Esophagus mucosa (tissue), 1 donor: ENCODE data around the gene MOGAT3. TPM values are rescaled to one million over a fixed set of nuclear protein-coding genes. Genes with fewer than 3 reads are reported as not detected.

ENCODE experiments used
- ATAC-seq: fragments of 200-7000 bp; cut with Tn5 transposase; one replicate; pipeline ENCODE4 v1.9.1; 2020
- total RNA-seq: library from RNA; stranded (reverse); gene quantifications from one replicate; pipeline ENCODE4 v1.2.4, GENCODE V29; 2023
- donor health status: DM: yes; HTN: yes; CAD: no.

MOGAT3 gene
- not detected for total RNA-seq

- no peak for ATAC-seq
Observed at GRCh38 chr7:101200862-101201599, at the start of gene MOGAT3. Gene MOGAT3, minus strand, starts transcription at chr7:101201036. Its CDS starts 182 bp downstream, at chr7:101200854.

GRCh38 chr7:101250324-101250723 lies 49.5 kb upstream of the MOGAT3 start:
- ATAC-seq: no peak

GRCh38 chr7:101248276-101248675 lies 47.4 kb upstream of the MOGAT3 start:
- ATAC-seq: no peak

- ATAC-seq: no peak
Observed at GRCh38 chr7:101245147-101245668, 44.4 kb upstream of the MOGAT3 start.

- ATAC-seq: peak; percentile 94
Observed at GRCh38 chr7:101244375-101245146, 43.7 kb upstream of the MOGAT3 start, which contains the start of gene FIS1. Gene FIS1, minus strand, starts transcription at chr7:101245081. Its CDS starts 77 bp downstream, at chr7:101245004.

GRCh38 chr7:101243646-101244374 lies 43.0 kb upstream of the MOGAT3 start:
- no peak for ATAC-seq

GRCh38 chr7:101241443-101242349 lies 40.9 kb upstream of the MOGAT3 start:
- no peak for ATAC-seq

GRCh38 chr7:101241015-101241363 lies 40.2 kb upstream of the MOGAT3 start:
- no peak for ATAC-seq

- ATAC-seq: no peak
Observed at GRCh38 chr7:101240226-101241014, 39.6 kb upstream of the MOGAT3 start.

GRCh38 chr7:101239951-101240220 lies 39.0 kb upstream of the MOGAT3 start:
- ATAC-seq: no peak

- ATAC-seq: peak; percentile 1
Observed at GRCh38 chr7:101239191-101239950, 38.5 kb upstream of the MOGAT3 start.

- no peak for ATAC-seq
Observed at GRCh38 chr7:101238226-101239182, 37.7 kb upstream of the MOGAT3 start.

GRCh38 chr7:101237206-101238067 lies 36.6 kb upstream of the MOGAT3 start, which contains the start of gene CLDN15:
Gene CLDN15, minus strand, starts transcription at chr7:101237802. Its CDS starts 221 bp downstream, at chr7:101237581.
- ATAC-seq: no peak

- no peak for ATAC-seq
Observed at GRCh38 chr7:101236292-101236835, 35.5 kb upstream of the MOGAT3 start.

GRCh38 chr7:101235522-101235921 lies 34.7 kb upstream of the MOGAT3 start:
- no peak for ATAC-seq

GRCh38 chr7:101235050-101235449 lies 34.2 kb upstream of the MOGAT3 start:
- ATAC-seq: no peak

- no peak for ATAC-seq
Observed at GRCh38 chr7:101234636-101235035, 33.8 kb upstream of the MOGAT3 start.
